NCI-H2227 treated with DMSO at 0.1 percent for 48 hours (cell line): Measurements from ENCODE around the gene OIT3.
"Not testable (repeated sequence)": the region's sequence is repeated elsewhere in the genome, so short reads cannot be mapped to it uniquely, and the experiment has no call there.

Source experiments
- DNase-seq: peaks from one replicate; lab custom pipeline; 2025; lab: John Stamatoyannopoulos, UW

The OIT3 gene

GRCh38 chr10:72903941-72904446 is 10.5 kb downstream of the OIT3 start:
- not testable (repeated sequence) for DNase-seq

- no peak for DNase-seq
Measured at GRCh38 chr10:72904806-72905205, 11.3 kb downstream of the OIT3 start.

DNA sequence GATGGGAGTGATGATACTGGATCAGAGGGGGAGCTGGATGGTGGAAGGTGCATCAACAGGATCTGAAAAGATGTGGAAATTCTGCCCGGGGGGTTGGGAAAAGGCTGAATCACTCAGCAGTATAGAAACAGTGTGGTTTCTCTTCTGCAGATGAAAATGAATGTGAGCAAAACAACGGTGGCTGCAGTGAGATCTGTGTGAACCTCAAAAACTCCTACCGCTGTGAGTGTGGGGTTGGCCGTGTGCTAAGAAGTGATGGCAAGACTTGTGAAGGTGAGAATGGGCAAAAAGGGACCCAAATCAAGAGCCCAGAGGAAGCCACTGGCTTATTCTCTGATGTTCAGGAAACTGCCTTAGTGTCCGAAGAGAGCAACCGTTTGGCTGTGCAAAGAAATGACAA is 12.9 kb downstream of the OIT3 start:
- DNase-seq: no peak

- DNase-seq: no peak
Measured at GRCh38 chr10:72910705-72911104, 17.2 kb downstream of the OIT3 start.

GRCh38 chr10:72911758-72912157 is 18.2 kb downstream of the OIT3 start:
- no peak for DNase-seq

- no peak for DNase-seq
Measured at GRCh38 chr10:72912736-72913135, 19.2 kb downstream of the OIT3 start.

DNA sequence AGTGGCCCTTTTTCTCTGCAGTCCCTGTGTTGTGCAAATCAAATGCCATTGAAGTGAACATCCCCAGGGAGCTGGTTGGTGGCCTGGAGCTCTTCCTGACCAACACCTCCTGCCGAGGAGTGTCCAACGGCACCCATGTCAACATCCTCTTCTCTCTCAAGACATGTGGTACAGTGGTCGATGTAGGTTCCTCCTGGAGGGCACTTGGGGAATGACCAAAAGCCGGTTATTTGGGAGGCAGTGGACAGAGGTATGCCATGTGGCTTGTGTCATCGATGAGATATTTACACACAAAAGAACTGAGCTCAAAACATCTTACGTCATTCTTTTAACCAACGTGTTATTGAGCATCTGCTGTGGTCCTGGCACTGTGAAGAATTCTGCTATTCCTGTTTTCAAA is 19.7 kb downstream of the OIT3 start:
- DNase-seq: no peak

- not testable (repeated sequence) for DNase-seq
Measured at GRCh38 chr10:72917201-72917600, 23.7 kb downstream of the OIT3 start.

- not testable (repeated sequence) for DNase-seq
Measured at GRCh38 chr10:72917803-72918332, 24.3 kb downstream of the OIT3 start.

DNA sequence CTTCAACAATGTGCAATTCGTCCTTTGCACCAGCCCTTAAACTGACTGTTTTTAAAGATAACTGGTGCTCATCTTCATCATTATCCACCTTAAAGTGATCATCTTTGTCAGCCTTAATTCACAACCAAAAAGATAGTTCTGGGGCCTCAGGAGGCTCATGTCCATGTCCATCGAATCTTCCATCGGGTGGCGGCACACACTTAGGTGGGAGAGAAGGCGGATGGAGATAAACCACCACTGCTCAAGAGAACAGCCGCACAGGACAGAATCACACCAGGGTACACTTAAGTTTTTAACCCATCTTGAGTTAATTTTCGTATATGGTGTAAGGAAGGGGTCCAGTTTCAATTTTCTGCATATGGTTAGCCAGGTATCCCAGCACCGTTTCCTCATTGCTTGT is 24.8 kb downstream of the OIT3 start:
- DNase-seq: no peak

- DNase-seq: not testable (repeated sequence)
Measured at GRCh38 chr10:72921147-72921683, 27.7 kb downstream of the OIT3 start.

GRCh38 chr10:72924351-72924750 is 30.8 kb downstream of the OIT3 start:
- no peak for DNase-seq

DNA sequence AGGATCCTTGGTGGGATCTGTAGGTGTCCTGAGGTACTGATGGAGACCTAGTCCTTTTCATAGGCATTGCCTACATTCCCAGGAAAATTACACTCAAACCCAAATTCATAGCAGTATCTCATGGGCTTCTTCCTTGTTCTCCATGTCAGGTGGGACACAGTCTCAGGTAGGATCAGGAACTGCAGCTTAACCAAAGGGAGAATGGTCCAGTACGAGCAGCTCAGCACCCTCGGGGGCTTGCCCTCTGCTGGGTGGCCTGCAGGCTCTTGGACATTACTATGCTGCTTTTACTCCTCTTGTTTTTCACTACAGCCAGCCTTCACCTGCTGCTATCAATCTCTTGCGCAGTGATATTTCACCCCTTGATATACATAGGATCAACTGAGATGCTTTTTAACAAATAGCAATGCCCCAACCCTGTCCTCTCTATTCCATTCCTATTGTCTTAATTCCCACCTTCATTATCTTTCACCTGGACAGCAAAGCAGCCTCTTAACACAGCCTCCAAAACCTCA is 32.5 kb downstream of the OIT3 start:
- no peak for DNase-seq

DNA sequence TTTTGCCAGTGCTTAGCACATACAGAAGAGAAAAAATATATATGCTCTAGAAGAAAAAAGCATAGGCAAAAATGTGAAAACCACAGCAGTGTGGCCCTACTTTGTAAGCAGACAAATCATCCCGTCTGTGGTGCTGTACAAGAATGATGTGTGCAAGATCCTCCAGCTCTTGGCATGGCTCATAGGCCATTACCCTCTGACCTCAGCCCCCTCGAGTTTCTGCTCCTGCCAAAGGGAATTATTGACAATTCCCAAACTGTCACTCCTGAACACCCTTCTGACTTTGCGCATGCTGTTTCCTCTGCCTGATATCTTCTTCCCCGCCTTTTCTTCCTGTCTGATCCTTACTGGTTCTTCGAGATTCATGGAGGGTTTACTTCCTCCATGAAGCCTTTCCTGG is 33.9 kb downstream of the OIT3 start:
- DNase-seq: no peak

GRCh38 chr10:72928798-72929197 is 35.3 kb downstream of the OIT3 start:
- no peak for DNase-seq

- no peak for DNase-seq
Measured at GRCh38 chr10:72930276-72930675, 36.7 kb downstream of the OIT3 start.

- DNase-seq: no peak
Measured at GRCh38 chr10:72932259-72933015, 38.9 kb downstream of the OIT3 start.

GRCh38 chr10:72935361-72935760 is 41.8 kb downstream of the OIT3 start:
- no peak for DNase-seq

- DNase-seq: no peak
Measured at GRCh38 chr10:72943498-72944234, 50.1 kb downstream of the OIT3 start.

DNA sequence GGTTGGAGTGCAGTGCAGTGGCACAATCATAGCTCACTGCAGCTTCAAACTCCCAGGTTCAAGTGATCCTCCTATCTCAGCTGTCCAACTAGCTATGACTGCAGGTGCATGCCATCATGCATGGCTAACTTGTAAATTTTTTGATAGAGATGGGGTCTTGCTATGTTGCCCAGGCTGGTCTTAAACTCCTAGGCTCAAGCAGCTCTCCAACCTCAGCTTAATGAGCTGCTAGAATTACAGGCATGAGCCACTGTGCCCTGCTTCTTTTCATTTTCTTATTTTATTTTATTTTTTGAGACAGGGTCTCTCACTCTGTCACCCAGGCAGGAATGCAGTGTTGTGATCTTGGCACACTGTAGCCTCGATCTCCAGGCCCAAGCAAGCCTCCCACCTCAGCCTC is 53.4 kb downstream of the OIT3 start:
- DNase-seq: no peak

- DNase-seq: no peak
Measured at GRCh38 chr10:72948762-72949161, 55.2 kb downstream of the OIT3 start.

DNA sequence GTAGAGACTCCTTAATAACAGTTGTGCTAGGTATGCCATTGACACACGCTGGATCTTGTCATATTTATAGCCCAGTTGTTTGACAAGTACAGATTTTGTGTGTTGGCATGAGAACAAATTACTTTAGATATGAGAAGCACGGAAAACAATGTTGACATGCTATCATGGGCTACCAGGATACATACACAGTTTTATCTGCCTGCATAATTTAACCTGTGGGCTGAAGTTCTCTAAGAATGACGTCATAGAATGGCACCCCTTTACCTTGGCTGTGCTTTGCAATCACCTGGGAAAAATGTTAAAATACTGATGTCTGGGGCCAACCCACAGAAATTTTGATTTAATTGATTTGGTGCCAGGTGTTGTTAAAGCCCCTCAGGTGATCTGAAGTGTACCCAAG is 58.2 kb downstream of the OIT3 start:
- DNase-seq: no peak

DNA sequence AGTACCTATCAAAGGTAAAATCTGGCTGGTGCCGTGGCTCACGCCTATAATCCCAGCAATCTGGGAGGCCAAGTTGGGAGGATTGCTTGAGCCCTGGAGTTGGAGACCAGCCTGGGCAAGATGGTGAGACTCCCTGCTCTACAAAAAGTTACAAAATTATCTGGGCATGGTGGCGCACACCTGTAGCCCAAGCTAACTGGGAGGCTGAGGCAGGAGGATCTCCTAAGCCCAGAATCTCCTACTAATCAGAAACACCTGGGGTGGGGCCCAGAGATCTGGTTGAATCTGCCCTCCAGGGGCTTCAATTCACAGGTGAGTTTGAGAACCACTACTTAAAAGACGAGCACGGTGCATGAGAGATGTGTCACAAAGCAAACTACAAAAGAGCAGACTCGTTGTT is 58.6 kb downstream of the OIT3 start:
- no peak for DNase-seq
